ENCODE data around the gene PTRH1.

Gene PTRH1

GRCh38 chr9:127682351-127683136 is 32.9 kb downstream of the PTRH1 start:
- Histone ChIP-seq H3K79me2 (ENCODE audit: insufficient read depth, low read depth) (no peaks in the 10 kb centered on the region), H4K20me1 (ENCODE audit: insufficient read depth) (no peaks in the 10 kb centered on the region), H3K27me3 (ENCODE audit: insufficient read depth, low read depth) (no peaks in the 10 kb centered on the region), H3K36me3 (ENCODE audit: insufficient read depth) (no peaks in the 10 kb centered on the region), H3K4me1 (ENCODE audit: low read depth, poor library complexity, severe bottlenecking) (no peaks in the 10 kb centered on the region), H3K4me2 (no peak overlapping the region), H2AFZ (ENCODE audit: low read depth) (no peak overlapping the region), H3K4me3 (IDR thresholded peaks at IDR 0.05; ENCODE audit: insufficient read depth, low read depth, low read length) (no peak overlapping the region), H3K27ac (no peak overlapping the region), H3K9ac (no peak overlapping the region)
- no peak for TF ChIP-seq CTCF (conservative IDR thresholded peaks at IDR 0.05; ENCODE audit: low read depth, low read length)

GRCh38 chr9:127680846-127681245 is 34.6 kb downstream of the PTRH1 start:
- Histone ChIP-seq H2AFZ (ENCODE audit: low read depth) (no peak overlapping the region), H3K27ac (no peak overlapping the region), H3K4me3 (IDR thresholded peaks at IDR 0.05; ENCODE audit: insufficient read depth, low read depth, low read length) (no peak overlapping the region), H3K9ac (no peak overlapping the region), H3K36me3 (ENCODE audit: insufficient read depth) (no peaks in the 10 kb centered on the region), H3K27me3 (ENCODE audit: insufficient read depth, low read depth) (no peaks in the 10 kb centered on the region), H4K20me1 (ENCODE audit: insufficient read depth) (no peaks in the 10 kb centered on the region), H3K79me2 (ENCODE audit: insufficient read depth, low read depth) (no peaks in the 10 kb centered on the region), H3K4me1 (ENCODE audit: low read depth, poor library complexity, severe bottlenecking) (no peaks in the 10 kb centered on the region), H3K4me2 (no peak overlapping the region)
- no peak for TF ChIP-seq CTCF (conservative IDR thresholded peaks at IDR 0.05; ENCODE audit: low read depth, low read length)

- Histone ChIP-seq H4K20me1 (ENCODE audit: insufficient read depth) (no peaks in the 10 kb centered on the region), H3K27me3 (ENCODE audit: insufficient read depth, low read depth) (no peaks in the 10 kb centered on the region), H3K36me3 (ENCODE audit: insufficient read depth) (no peaks in the 10 kb centered on the region), H2AFZ (ENCODE audit: low read depth) (no peak overlapping the region), H3K4me3 (IDR thresholded peaks at IDR 0.05; ENCODE audit: insufficient read depth, low read depth, low read length) (no peak overlapping the region), H3K9ac (no peak overlapping the region), H3K79me2 (ENCODE audit: insufficient read depth, low read depth) (no peaks in the 10 kb centered on the region), H3K4me2 (no peak overlapping the region), H3K27ac (no peak overlapping the region), H3K4me1 (ENCODE audit: low read depth, poor library complexity, severe bottlenecking) (no peaks in the 10 kb centered on the region)
- no peak for TF ChIP-seq CTCF (conservative IDR thresholded peaks at IDR 0.05; ENCODE audit: low read depth, low read length)
These were observed 35.2 kb downstream of the PTRH1 start for GRCh38 chr9:127680226-127680625.

GRCh38 chr9:127679506-127679905 is 36.0 kb downstream of the PTRH1 start:
- no peaks in the 10 kb centered on the region for H3K4me1 ChIP-seq (ENCODE audit: low read depth, poor library complexity, severe bottlenecking)
- TF ChIP-seq CTCF (conservative IDR thresholded peaks at IDR 0.05; ENCODE audit: low read depth, low read length) = no peak
- no peak overlapping the region for H2AFZ ChIP-seq (ENCODE audit: low read depth)
- H3K27me3 ChIP-seq (ENCODE audit: insufficient read depth, low read depth) = no peaks in the 10 kb centered on the region
- H4K20me1 ChIP-seq (ENCODE audit: insufficient read depth) = no peaks in the 10 kb centered on the region
- H3K36me3 ChIP-seq (ENCODE audit: insufficient read depth) = no peaks in the 10 kb centered on the region
- H3K4me3 ChIP-seq (IDR thresholded peaks at IDR 0.05; ENCODE audit: insufficient read depth, low read depth, low read length) = no peak overlapping the region
- no peak overlapping the region for H3K4me2 ChIP-seq
- H3K79me2 ChIP-seq (ENCODE audit: insufficient read depth, low read depth) = no peaks in the 10 kb centered on the region
- no peak overlapping the region for H3K9ac ChIP-seq
- H3K27ac ChIP-seq = no peak overlapping the region

All from KMS-11 (cell line).